Keratinocyte (primary cell): ENCODE data around the gene SP6.

Source experiments
- CTCF ChIP-seq, 3 experiments: IDR thresholded peaks in 1 of 3; conservative IDR thresholded peaks in 1 of 3; optimal IDR thresholded peaks in 1 of 3; 2 replicates in 2 of 3; 3 replicates in 1 of 3; pipeline versions ENCODE3 to v1.5.1; 2011; ENCODE audit warnings: low read length in 3 of 3, mild to moderate bottlenecking in 3 of 3, moderate library complexity in 2 of 3, control low read depth in 1 of 3, inconsistent platforms in 1 of 3; ENCODE audit not compliant: insufficient read depth in 2 of 3; ENCODE audit errors: extremely low read depth in 1 of 3
- EZH2 ChIP-seq: IDR thresholded peaks from one replicate; pipeline ENCODE4 v1.6.1; 2012; ENCODE audit warnings: inconsistent platforms, mild to moderate bottlenecking, low read length, moderate library complexity

GRCh38 chr17:47897561-47897960 lies 46.6 kb upstream of the SP6 start:
- no peak for TF ChIP-seq EZH2
- no peak for TF ChIP-seq CTCF (optimal IDR thresholded peaks at IDR 0.05 in 1 of 3, IDR thresholded peaks at IDR 0.05 in 1 of 3, conservative IDR thresholded peaks at IDR 0.05 in 1 of 3; ENCODE audit: extremely low read depth in 1 of 3, insufficient read depth in 2 of 3, low read length in 3 of 3)
